WERI-Rb-1 (cell line): ENCODE measurements around the gene GALNS.

Source experiments
- DNase-seq: peaks from one replicate; pipeline ENCODE4 v3.0.0-alpha.2; 2020
- H3K27ac ChIP-seq: fragments of 250-450 bp; sonication (Bioruptor Pico); 2 replicates; pipeline ENCODE4 v1.5.1; 2020; ENCODE audit warnings: mild to moderate bottlenecking, moderate library complexity
- H3K27me3 ChIP-seq: fragments of 250-450 bp; sonication (Bioruptor Pico); 2 replicates; pipeline ENCODE4 v1.5.1; 2021; ENCODE audit warnings: mild to moderate bottlenecking, low read depth, moderate library complexity; ENCODE audit not compliant: insufficient read depth, severe bottlenecking
- H3K36me3 ChIP-seq: fragments of 250-450 bp; sonication (Bioruptor Pico); 2 replicates; pipeline ENCODE4 v1.5.1; 2020; ENCODE audit warnings: mild to moderate bottlenecking, moderate library complexity
- H3K4me3 ChIP-seq: 2 replicates; pipeline ENCODE4 v1.5.1; 2011; ENCODE audit warnings: low read depth, mild to moderate bottlenecking, control low read depth, low read length
- H3K9me3 ChIP-seq: fragments of 250-450 bp; sonication (Bioruptor Pico); 2 replicates; pipeline ENCODE4 v1.5.1; 2021; ENCODE audit warnings: mild to moderate bottlenecking, moderate library complexity; ENCODE audit not compliant: severe bottlenecking
- TF ChIP-seq, protein P1 (sequence below): IDR thresholded peaks from 2 replicates; pipeline ENCODE4 v1.5.1; 2011; ENCODE audit warnings: low read depth, mild to moderate bottlenecking, control low read depth, inconsistent platforms, low read length

Gene GALNS

DNA sequence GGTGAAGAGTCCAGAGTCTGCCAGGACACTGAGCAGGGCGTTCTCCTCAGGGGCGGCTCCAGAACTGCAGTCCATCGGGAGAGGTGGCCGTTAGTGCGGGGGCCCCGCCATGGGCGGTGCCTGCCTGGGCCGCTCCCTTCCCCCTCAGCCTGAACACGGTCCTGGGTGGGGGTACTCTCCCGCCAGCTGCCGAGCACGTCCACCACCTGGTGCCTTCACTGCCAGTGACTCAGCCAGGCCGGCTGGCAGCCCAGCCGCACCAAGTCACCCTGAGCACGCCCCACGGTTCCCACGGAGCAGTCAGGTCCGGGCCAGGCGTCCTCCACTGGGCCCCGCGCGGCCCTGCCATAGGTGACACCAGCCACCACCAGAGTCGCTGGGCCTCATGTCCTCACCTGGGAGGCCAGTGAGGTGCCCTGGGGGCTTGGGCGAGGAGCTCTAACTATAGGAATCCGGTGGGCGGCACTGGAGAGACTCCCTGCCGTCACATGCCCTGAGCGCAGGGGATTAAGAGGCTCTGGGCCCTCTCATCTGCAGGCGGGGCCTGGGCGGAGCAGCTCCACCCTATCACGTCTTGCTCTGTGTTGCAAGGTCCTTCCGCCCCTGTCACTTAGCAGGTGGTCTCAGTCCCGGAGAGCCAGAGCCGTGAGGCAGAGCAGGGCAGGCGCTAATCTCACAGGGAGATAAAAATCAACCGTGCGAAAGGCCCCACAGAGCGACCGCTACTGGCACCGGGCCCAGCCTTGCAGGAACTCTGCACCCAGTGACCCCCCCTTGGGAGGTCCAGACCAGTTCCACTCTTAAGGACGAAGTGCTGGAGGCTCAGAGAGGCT, 86.1 kb downstream of the GALNS start:
- Histone ChIP-seq H3K27me3 (no peaks in the 10 kb centered on the region), H3K27ac (peak overlapping the region; percentile 97), H3K9me3 (no peaks in the 10 kb centered on the region), H3K4me3 (peak overlapping the region; percentile 30), H3K36me3 (no peaks in the 10 kb centered on the region)
- DNase-seq = peak; percentile 92
- TF ChIP-seq, protein P1, sequence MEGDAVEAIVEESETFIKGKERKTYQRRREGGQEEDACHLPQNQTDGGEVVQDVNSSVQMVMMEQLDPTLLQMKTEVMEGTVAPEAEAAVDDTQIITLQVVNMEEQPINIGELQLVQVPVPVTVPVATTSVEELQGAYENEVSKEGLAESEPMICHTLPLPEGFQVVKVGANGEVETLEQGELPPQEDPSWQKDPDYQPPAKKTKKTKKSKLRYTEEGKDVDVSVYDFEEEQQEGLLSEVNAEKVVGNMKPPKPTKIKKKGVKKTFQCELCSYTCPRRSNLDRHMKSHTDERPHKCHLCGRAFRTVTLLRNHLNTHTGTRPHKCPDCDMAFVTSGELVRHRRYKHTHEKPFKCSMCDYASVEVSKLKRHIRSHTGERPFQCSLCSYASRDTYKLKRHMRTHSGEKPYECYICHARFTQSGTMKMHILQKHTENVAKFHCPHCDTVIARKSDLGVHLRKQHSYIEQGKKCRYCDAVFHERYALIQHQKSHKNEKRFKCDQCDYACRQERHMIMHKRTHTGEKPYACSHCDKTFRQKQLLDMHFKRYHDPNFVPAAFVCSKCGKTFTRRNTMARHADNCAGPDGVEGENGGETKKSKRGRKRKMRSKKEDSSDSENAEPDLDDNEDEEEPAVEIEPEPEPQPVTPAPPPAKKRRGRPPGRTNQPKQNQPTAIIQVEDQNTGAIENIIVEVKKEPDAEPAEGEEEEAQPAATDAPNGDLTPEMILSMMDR = no peak

DNA sequence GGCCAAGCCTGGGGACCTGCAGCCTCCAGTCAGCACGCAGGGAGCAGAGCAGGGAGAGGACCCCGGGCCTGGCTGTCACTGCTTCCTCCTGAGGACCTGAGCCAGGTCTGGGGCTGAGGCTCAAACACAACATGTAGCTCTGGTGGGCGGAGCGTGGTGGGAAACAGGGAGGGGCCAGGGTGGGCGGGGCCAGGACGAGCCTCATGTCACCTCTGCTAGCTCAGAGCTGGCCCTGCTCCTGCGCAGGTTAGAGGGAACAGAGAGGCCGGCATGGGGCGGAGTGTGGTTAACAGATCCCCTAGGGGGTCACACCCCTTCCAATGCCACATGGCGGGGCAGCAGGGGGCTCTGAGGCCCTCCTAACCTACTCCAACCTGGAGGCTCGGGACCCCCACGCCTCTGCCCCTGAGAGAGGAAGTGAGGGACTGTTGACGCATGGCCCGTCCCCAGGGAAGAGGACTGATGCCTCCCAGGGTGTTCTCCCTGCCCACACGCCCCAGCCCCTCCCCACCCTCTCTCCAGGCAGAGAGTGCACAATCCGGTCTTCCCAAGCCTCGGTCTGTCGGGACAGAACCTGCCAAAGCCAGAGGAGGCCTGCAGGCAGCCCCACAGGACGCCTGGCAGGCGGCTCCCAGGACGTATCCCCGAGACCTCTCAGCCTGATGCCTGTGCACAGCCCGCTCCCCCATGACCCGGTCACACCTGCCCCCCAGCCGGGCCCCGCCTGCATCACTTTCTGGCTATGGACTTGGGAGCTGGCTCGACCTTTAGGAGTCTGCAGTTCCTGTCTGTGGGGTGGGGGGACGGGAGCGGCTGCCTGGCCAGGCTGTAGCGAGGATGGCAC, 86.9 kb downstream of the GALNS start:
- no peaks in the 10 kb centered on the region for H3K9me3 ChIP-seq
- peak; percentile 76 for DNase-seq
- TF ChIP-seq, protein P1 = no peak
- H3K36me3 ChIP-seq = no peaks in the 10 kb centered on the region
- H3K27me3 ChIP-seq = no peaks in the 10 kb centered on the region
- H3K4me3 ChIP-seq = peak overlapping the region; percentile 30
- peak overlapping the region; percentile 97 for H3K27ac ChIP-seq

DNA sequence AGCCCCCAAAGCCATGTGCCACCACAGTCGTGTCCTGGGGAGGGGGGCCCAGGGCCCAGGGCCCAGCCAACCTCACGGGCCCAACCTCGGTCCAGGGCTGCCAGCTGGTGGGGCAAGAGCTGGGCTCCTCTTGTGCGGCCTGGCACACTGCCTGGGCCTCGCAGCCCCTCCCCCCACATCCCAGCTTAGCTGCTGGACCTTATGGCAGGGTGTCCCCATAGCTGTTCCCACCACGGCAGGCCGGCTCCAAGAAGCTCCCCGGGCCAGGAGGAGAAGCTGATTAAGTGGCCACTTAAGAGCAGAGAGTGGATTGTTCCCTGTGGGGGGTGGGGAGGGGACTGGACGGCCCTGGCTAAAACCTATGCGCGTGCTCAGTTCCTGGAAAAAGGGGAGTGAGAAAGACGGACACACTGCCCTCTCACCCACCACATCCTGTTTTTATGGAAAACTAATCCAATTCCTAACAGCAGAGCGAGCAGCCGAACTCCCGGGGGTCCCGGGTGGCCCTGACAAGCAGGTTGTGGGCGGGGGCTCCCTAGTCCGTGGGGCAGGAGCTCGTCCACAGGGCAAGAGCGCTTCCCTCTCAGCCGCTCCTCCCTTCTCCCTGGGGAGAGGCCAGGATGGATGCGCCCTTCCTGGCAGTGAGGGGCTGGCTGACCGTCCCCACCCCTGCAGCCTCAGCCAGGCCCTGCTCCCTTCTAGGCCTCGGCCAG, 88.5 kb downstream of the GALNS start:
- Histone ChIP-seq H3K27me3 (no peaks in the 10 kb centered on the region), H3K27ac (peak overlapping the region; percentile 97), H3K36me3 (no peaks in the 10 kb centered on the region), H3K9me3 (no peaks in the 10 kb centered on the region), H3K4me3 (peak overlapping the region; percentile 33)
- DNase-seq = peak; percentile 94
- TF ChIP-seq, protein P1 = no peak

DNA sequence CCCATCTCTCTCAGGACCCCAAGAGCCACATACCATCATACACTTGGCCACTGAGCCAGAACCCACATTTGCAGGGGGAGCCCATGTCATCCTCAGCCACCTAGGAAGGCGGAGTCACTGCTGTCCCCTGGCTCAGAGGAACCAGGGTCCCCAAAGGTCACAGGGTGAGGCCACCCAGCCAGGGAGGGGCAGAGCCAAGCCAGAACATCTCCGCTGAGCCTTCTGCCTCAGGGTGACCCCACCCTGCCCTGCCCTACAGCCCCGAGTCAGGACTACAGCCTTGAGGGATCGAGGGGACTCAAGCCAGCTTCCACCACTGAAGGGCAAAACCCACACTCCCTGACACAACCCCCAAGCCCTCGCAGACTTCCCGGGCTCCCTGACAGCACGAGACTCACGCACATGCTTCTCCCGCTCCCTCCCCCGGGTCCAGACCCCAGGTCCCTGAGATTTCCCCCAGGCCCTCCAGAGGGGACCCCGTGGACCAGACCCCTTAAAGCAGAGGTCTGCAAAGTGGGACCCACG, 89.1 kb downstream of the GALNS start:
- Histone ChIP-seq H3K4me3 (peak overlapping the region; percentile 33), H3K27ac (peak overlapping the region; percentile 97), H3K9me3 (no peaks in the 10 kb centered on the region), H3K27me3 (no peaks in the 10 kb centered on the region), H3K36me3 (no peaks in the 10 kb centered on the region)
- DNase-seq = no peak
- TF ChIP-seq, protein P1 = no peak

DNA sequence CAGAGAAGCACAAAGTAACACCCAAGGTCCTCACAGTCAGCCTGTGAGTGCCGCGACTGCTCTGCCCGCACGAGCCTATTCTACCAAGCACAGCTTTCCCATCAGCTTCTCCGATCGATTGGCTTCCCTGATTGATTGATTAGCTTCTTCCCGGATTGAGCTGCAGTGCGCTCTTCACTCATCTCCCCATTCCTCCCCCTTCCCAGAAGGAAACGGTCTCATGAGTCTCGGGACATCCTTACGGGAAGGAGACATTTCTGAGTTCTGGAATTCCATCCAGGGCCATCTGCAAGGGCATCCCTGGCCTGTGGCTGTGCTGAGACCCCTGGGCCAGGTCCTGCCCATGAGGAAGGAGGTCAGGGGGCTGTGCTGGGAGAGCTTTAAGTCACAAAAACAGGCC, 89.8 kb downstream of the GALNS start:
- TF ChIP-seq, protein P1 = no peak
- H3K36me3 ChIP-seq = no peaks in the 10 kb centered on the region
- no peaks in the 10 kb centered on the region for H3K9me3 ChIP-seq
- H3K4me3 ChIP-seq = no peak overlapping the region
- H3K27ac ChIP-seq = peak overlapping the region; percentile 97
- no peaks in the 10 kb centered on the region for H3K27me3 ChIP-seq
- no peak for DNase-seq
